Activated T-cell treated with anti-CD3 and anti-CD28 coated beads, Interleukin-2, amount 50 U/mL, for 48 hours (primary cell): Measurements from ENCODE around the gene OR2A1.
"Not testable (repeated sequence)": the region's sequence is repeated elsewhere in the genome, so short reads cannot be mapped to it uniquely, and the experiment has no call there.

Source experiments
- DNase-seq, 2 experiments: peaks; one replicate each; pipeline ENCODE4 v3.0.0-alpha.2; 2020

Gene OR2A1

GRCh38 chr7:144330044-144330443 is 17.8 kb downstream of the OR2A1 start:
- DNase-seq = not testable (repeated sequence)

- not testable (repeated sequence) for DNase-seq
Measured at GRCh38 chr7:144331221-144331995, 19.2 kb downstream of the OR2A1 start.

- DNase-seq = not testable (repeated sequence)
Measured at GRCh38 chr7:144331996-144332288, 19.7 kb downstream of the OR2A1 start.

- DNase-seq = not testable (repeated sequence)
Measured at GRCh38 chr7:144348625-144349024, 36.4 kb downstream of the OR2A1 start.

- DNase-seq = not testable (repeated sequence)
Measured at GRCh38 chr7:144351667-144352066, 39.4 kb downstream of the OR2A1 start.

- DNase-seq = not testable (repeated sequence)
Measured at GRCh38 chr7:144355176-144355822, 43.1 kb downstream of the OR2A1 start, which contains the start of gene ARHGEF5. Gene ARHGEF5, plus strand, starts transcription at chr7:144355402. Its CDS starts 7,268 bp downstream, at chr7:144362670.

GRCh38 chr7:144356185-144356584 is 44.0 kb downstream of the OR2A1 start:
- DNase-seq = not testable (repeated sequence)

- DNase-seq = not testable (repeated sequence)
Measured at GRCh38 chr7:144356860-144357259, 44.6 kb downstream of the OR2A1 start.

GRCh38 chr7:144362061-144362460 is 49.8 kb downstream of the OR2A1 start:
- not testable (repeated sequence) for DNase-seq

- not testable (repeated sequence) for DNase-seq
Measured at GRCh38 chr7:144365523-144365922, 53.3 kb downstream of the OR2A1 start.

GRCh38 chr7:144367250-144367649 is 55.0 kb downstream of the OR2A1 start:
- not testable (repeated sequence) for DNase-seq

GRCh38 chr7:144369221-144369620 is 57.0 kb downstream of the OR2A1 start:
- not testable (repeated sequence) for DNase-seq
